GM18526 (cell line): ENCODE results near the gene GSAP.

ENCODE experiments used
- POLR2A ChIP-seq: IDR thresholded peaks from 3 replicates; pipeline ENCODE4 v1.6.1; 2011; ENCODE audit not compliant: insufficient read length; ENCODE audit errors: extremely low read depth

GSAP gene

GRCh38 chr7:77309714-77310220, 106.4 kb downstream of the GSAP start:
- no peak for TF ChIP-seq POLR2A

DNA sequence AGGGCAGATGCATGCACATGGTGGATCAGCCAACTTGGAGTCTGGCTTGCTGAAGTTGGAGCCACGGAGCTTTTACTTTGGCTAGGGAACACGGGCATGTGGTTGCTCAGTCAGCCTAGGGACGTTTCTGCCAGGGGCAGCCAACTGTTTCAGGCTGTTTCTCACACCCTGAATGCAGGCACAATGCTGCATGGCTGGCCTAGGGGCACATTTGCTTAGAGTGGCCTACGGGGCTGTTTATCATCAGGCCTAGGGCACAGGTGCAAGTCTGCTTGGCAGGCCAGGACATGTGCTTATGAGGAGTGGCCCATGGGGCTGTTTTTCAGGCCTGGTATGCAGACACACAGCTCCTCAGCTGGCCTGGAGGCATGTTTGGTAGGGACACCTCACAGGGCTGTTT, 107.4 kb downstream of the GSAP start:
- no peak for TF ChIP-seq POLR2A

DNA sequence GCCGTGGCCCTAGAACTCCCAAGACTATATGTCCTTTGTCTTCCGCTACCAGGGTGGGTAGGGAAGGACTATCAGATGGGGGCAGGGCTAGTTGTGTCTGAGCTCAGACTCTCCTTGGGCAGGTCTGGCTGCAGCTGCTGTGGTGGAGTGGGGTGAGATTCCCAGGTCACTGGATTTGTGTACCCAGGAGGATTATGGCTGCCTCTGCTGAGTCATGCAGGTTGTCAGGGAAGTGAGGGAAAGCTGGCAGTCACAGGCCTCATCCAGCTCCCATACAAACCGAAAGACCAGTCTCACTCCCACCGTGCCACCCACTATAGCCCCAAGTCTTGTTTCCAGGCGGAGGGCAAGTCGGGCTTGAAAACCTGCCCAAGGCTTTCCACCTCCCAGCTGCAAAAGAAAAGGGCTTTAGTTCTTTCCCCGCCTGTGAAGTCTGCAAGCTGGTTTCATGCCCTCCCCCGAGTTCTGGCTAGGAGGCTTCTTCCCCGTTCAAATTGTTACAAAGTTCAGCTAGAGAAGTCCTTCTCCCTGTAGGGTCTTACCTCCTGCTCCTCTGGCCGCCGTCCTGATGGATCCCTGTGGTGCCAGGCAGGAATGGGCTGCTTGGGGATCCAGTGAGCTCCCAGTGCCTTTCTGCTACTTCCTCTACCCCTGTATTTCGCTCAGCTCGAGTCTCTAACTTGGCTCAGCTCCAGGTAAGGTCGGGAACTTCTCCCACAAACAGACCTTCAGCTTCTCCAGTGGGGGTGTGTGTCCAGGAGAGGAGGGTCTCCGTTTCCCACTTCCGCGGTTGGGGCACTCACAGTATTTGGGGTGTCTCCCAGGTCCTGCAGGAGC, 109.7 kb downstream of the GSAP start:
- TF ChIP-seq POLR2A = no peak

DNA sequence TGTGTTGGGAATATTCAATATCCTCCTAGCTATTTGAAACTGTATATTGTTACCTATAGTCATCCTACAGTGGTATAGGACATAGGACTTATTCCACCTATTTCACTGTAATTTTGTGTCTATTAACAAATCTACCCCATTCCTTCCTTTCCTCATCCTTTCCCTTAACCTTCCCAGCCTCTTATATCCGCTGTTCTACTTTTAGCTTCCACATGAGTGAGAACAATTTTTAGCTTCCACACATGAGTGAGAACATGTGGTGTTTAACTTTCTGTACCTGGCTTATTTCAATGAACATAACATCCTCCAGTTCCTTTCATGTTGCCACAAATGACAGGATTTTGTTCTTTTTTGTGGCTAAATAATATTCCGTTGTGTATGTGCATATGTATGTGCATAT, 120.6 kb downstream of the GSAP start:
- TF ChIP-seq POLR2A = no peak

- no peak for TF ChIP-seq POLR2A
These were observed 123.1 kb downstream of the GSAP start for GRCh38 chr7:77293046-77293445.

- no peak for TF ChIP-seq POLR2A
These were observed 125.7 kb downstream of the GSAP start for GRCh38 chr7:77290425-77290824.

- TF ChIP-seq POLR2A = no peak
These were observed 126.8 kb downstream of the GSAP start for GRCh38 chr7:77289387-77289786.

DNA sequence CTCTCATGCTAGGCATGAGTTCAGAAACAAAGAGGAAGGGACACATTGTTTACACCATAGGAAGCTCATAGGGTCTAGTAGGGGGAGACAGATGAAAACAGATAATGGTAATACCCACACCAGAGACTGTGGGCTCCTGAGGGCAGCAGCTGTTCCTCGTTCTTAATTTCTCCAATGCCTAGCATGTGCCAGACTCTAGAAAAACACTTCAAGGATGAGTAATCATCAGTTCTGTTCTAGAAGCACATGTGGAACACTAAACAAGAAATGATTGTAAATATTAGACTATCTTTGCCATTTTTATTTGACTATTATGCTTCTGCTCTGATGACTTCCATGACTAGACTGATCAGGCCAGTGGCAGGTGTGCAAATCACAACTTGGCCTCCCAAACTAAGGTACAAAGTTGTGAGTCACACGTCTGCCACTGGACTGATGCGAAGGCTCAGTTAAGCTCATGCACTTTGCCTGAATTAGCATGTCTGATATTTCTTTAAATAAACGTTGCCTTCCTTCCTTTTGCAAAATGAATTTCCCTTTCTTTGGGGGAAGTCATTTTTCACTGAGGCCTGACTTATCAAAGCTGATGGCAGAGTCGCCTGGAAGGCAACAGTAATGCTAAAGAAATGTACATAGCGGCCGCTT, 127.4 kb downstream of the GSAP start:
- TF ChIP-seq POLR2A = no peak

DNA sequence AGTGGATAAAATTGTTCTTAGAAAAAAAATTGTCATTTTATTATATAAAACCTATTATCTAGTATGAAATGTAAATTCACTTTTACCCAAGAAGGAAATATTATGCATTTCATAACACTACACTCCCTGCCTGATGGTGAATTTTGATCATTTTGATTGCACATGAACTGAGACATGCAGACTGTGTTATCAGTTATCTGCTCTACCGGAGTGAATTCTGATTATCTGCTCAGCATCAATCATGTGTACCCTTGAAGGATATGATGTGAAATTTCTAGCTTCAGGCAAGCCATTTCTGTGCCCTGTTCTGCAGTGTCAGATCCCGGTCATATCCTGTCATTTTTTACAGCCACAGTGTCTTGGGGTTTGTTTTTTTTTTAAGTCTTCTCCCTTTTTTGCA, 131.5 kb downstream of the GSAP start:
- TF ChIP-seq POLR2A = no peak

DNA sequence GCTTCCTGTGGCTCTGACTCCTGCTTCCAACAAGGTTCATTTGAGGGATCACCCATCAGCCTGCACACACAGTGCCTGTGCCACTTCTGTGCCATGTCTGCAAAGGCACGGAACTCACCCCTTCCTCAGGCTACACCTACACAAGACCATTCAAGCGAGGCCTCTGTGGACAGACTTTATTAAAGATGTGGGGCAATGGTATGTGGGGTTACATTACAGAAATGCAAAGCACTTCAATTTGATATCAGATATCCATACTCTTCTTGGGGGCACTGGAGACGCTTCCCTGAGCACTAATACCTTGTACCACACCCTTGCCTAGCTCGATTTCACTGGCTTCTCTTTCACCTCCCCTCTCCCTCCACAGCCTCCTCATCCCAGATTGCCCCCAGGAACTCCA, 132.1 kb downstream of the GSAP start:
- TF ChIP-seq POLR2A = no peak

DNA sequence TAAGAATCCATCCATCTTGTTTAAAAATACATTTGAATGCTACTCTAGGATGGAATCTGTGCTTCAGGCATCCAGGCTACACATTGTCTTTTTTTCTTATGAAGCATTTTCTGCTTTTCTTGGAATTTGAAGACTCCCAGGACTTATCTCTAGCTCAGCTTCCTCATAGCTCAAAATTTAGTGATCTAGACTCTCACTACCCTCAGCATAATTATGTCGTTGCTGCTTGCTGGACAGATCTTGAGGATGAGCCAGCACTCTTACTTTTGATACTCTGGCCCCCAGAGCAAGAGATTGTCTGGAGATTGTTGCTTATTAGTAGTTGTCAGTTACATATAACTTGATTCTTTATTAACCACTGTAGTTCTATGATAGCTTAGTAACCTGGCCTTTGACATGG, 133.3 kb downstream of the GSAP start:
- no peak for TF ChIP-seq POLR2A

- no peak for TF ChIP-seq POLR2A
These were observed 134.2 kb downstream of the GSAP start for GRCh38 chr7:77281780-77282478.

- TF ChIP-seq POLR2A = no peak
These were observed 140.0 kb downstream of the GSAP start for GRCh38 chr7:77276120-77276519.

DNA sequence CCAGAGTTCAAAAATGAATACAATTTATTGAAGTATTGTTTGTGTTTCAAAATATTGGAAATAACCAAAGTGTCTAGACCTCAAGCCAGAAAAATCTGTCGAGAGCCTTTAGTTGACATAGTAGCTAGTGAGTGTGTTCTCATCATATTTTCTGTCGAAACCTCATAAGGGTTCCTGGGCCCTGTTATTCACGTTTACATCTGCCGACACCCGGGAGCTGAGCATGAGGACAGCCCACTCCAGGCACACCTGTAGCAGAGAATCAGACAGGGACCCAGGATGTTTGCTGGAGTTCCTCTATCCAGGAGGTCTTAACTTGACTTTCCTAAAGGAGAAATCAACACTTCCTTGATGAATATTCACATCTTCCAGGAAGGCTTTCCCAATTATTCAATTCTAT, 144.4 kb downstream of the GSAP start:
- no peak for TF ChIP-seq POLR2A

DNA sequence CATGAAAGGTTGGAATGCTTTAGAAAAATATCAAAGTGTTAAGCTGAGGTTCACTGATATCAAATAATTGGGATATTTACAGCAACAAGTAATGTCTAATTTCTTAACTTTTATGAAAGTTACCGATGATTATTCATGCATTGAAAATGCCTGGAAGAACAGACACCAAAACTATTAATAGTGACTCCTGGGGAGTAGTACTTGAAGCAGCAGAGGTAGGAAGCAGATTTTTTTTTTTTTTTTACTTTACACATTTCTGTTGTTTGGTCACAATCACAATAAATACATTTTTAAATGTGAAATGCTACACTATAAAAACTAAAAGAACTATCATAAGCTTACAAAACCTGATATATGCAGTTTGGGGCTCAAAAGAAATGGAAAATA, 146.1 kb downstream of the GSAP start:
- no peak for TF ChIP-seq POLR2A
